ENCODE results near the gene KLHDC7B. TPM values are rescaled to one million over a fixed set of nuclear protein-coding genes. Genes with fewer than 3 reads are reported as not detected.

Gene KLHDC7B
- total and polyA plus RNA-seq, 2 of the 13 experiments (the other 11 are each of a cell fraction or from before 2014, with no cell fraction given): 0.11 TPM; not detected in 1

DNA sequence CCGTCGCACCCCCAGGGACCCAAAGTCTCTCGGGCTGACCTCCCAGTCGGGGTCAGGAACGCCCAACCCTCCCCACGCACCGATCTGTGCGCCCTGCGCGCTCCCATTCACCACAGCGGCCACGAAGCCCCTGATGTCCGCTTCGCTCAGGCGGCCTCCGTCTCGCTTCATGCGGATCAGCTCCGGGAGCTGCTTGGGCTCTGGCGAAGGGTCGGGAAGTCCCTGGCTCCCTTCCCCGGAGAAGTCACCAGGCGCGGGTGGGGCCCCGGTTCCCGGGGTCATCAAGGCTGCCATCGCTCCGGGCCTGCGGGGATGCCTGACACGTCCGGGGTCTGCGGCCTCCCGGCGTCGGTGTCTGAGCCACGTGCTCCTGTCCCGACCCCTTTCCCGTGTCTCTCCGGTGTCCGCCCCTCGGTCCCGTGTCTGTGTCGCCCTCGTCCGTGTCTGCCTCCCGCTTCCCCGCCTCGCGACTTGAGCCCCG is 16.2 kb upstream of the KLHDC7B start (continued):
- peak; percentile 6; the same call in 1 of the 2 replicates for TF ChIP-seq ZHX1 (CRISPR knock-in tag; IDR thresholded peaks at IDR 0.05; ENCODE audit: low read depth)
- TF ChIP-seq ZNF292 (CRISPR knock-in tag; IDR thresholded peaks at IDR 0.05; ENCODE audit: borderline replicate concordance, low read depth): 0 out of 2 replicates have a peak, but pooled peaks have one; percentile 18
- no peak for TF ChIP-seq ZFP36L1 (CRISPR knock-in tag; IDR thresholded peaks at IDR 0.05)
- no peak for TF ChIP-seq SNAPC5 (CRISPR knock-in tag; IDR thresholded peaks at IDR 0.05; ENCODE audit: borderline replicate concordance)
- TF ChIP-seq AGO1 (IDR thresholded peaks at IDR 0.05; ENCODE audit: low read depth, low read length, poor library complexity, severe bottlenecking): peak; percentile 95
- TF ChIP-seq MXI1 (IDR thresholded peaks at IDR 0.05; ENCODE audit: borderline replicate concordance, low read depth, low read length): peak; percentile 33; the same call in 1 of the 3 replicates
- no peak for TF ChIP-seq NR2F1 (CRISPR knock-in tag; IDR thresholded peaks at IDR 0.05)
- TF ChIP-seq FUBP1 (CRISPR knock-in tag; IDR thresholded peaks at IDR 0.05; ENCODE audit: borderline replicate concordance): 0 out of 2 replicates have a peak, but pooled peaks have one; percentile 9
- TF ChIP-seq ZNF460 (CRISPR knock-in tag; IDR thresholded peaks at IDR 0.05; ENCODE audit: borderline replicate concordance): no peak
- TF ChIP-seq, protein P1, sequence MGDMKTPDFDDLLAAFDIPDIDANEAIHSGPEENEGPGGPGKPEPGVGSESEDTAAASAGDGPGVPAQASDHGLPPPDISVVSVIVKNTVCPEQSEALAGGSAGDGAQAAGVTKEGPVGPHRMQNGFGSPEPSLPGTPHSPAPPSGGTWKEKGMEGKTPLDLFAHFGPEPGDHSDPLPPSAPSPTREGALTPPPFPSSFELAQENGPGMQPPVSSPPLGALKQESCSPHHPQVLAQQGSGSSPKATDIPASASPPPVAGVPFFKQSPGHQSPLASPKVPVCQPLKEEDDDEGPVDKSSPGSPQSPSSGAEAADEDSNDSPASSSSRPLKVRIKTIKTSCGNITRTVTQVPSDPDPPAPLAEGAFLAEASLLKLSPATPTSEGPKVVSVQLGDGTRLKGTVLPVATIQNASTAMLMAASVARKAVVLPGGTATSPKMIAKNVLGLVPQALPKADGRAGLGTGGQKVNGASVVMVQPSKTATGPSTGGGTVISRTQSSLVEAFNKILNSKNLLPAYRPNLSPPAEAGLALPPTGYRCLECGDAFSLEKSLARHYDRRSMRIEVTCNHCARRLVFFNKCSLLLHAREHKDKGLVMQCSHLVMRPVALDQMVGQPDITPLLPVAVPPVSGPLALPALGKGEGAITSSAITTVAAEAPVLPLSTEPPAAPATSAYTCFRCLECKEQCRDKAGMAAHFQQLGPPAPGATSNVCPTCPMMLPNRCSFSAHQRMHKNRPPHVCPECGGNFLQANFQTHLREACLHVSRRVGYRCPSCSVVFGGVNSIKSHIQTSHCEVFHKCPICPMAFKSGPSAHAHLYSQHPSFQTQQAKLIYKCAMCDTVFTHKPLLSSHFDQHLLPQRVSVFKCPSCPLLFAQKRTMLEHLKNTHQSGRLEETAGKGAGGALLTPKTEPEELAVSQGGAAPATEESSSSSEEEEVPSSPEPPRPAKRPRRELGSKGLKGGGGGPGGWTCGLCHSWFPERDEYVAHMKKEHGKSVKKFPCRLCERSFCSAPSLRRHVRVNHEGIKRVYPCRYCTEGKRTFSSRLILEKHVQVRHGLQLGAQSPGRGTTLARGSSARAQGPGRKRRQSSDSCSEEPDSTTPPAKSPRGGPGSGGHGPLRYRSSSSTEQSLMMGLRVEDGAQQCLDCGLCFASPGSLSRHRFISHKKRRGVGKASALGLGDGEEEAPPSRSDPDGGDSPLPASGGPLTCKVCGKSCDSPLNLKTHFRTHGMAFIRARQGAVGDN (CRISPR knock-in tag; IDR thresholded peaks at IDR 0.05): peak; percentile 3; the same call in 1 of the 2 replicates
- TF ChIP-seq SNRNP70 (IDR thresholded peaks at IDR 0.05; ENCODE audit: low read depth, low read length): 0 out of 2 replicates have a peak, but pooled peaks have one; percentile 5
- no peak for TF ChIP-seq PRMT3 (CRISPR knock-in tag; IDR thresholded peaks at IDR 0.05; ENCODE audit: borderline replicate concordance, low read depth)
- peak; percentile 14; the same call in 1 of the 2 replicates for TF ChIP-seq THAP7 (CRISPR knock-in tag; IDR thresholded peaks at IDR 0.05)
- no peak for TF ChIP-seq SMAD3 (CRISPR knock-in tag; IDR thresholded peaks at IDR 0.05)
- TF ChIP-seq CHCHD3 (CRISPR knock-in tag; IDR thresholded peaks at IDR 0.05): peak; percentile 31; the same call in 1 of the 2 replicates
- TF ChIP-seq ZNF280B (CRISPR knock-in tag; IDR thresholded peaks at IDR 0.05; ENCODE audit: borderline replicate concordance): no peak; the same call in none of the 2 replicates
